ENCODE data around the gene TPBGL. TPM values are rescaled to one million over a fixed set of nuclear protein-coding genes. Genes with fewer than 3 reads are reported as not detected.
"Not testable (repeated sequence)": the region's sequence is repeated elsewhere in the genome, so short reads cannot be mapped to it uniquely, and the experiment has no call there.

Gene TPBGL
- total RNA-seq, 2 experiments from 2014 or later, result 0.18 to 0.20 TPM

DNA sequence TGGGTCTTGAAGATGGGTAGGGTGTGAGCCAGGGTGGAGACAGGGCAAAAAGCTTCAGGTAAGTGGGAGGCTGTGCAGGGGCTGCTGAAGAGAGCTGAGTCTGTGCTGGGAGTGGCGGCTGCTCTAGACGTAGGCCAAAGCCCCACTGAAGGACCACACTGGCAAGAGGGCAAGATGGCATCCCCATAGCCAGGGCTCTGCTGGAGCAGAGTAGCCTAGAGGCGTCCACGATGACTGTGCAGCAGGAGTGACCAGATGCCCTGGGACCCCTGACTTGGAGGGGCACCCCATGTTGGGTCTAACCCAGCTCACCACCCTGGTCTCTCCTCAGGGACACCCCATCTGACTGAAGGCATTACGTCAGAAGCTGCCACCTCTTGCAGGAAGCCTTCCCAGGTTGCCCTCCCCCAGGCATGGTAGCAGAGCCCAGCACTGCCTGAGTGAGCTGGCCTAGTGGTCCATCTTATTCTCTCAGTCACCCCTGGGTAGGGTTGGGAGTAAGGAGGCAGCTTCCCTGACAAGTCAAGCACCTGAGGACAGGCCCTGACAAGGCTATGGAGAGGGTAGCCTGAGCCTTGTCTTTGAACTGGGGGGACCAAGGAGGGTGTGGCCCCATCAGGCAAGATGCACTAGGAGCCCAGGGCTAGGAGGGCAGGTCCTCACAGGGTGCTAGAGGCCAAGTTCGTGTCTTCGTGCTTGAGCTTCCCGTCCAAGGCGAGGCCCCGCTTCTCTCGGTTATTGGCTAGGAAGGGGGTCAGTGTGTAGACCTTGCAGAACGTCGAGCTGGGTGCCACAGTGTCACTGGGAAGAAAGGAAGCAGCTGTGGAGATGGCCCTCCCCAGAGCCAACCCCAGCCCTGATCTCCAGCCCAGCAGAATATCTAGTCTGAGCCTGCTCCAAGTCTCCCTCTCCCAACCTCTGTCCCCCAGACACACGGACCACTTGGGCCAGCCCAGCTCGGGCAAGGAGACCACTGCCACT, 33.1 kb downstream of the TPBGL start:
- ATAC-seq (no peak), DNase-seq (no peak)
- TF ChIP-seq, protein P1, sequence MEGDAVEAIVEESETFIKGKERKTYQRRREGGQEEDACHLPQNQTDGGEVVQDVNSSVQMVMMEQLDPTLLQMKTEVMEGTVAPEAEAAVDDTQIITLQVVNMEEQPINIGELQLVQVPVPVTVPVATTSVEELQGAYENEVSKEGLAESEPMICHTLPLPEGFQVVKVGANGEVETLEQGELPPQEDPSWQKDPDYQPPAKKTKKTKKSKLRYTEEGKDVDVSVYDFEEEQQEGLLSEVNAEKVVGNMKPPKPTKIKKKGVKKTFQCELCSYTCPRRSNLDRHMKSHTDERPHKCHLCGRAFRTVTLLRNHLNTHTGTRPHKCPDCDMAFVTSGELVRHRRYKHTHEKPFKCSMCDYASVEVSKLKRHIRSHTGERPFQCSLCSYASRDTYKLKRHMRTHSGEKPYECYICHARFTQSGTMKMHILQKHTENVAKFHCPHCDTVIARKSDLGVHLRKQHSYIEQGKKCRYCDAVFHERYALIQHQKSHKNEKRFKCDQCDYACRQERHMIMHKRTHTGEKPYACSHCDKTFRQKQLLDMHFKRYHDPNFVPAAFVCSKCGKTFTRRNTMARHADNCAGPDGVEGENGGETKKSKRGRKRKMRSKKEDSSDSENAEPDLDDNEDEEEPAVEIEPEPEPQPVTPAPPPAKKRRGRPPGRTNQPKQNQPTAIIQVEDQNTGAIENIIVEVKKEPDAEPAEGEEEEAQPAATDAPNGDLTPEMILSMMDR (IDR thresholded peaks at IDR 0.05), result no peak
- H3K36me3 Mint-ChIP-seq (ENCODE audit: low read depth), result peaks cover 7% of the 10 kb centered on the region
- H3K27ac Mint-ChIP-seq, result peak overlapping the region; percentile 69
- H3K4me1 Mint-ChIP-seq (ENCODE audit: low read depth), result peaks cover 46% of the 10 kb centered on the region
- CTCF ChIA-PET, result interaction anchor here (1.5 to 13.4 kb wide), 6 partner anchors 16 to 131 kb away, joined by 4 to 442 read pairs (median 12); partner anchors contain the start of gene TPBGL
- intact Hi-C loops (cut with micrococcal nuclease), result loop anchor here (10.0 kb wide), 1 partner anchor 261 kb away; no protein-coding TSS in a partner anchor
- POLR2A ChIA-PET, result interaction anchor here (0.9 to 1.1 kb wide), 2 partner anchors 9 to 12 kb away, joined by 3 read pairs; no protein-coding TSS in a partner anchor
- H3K9me3 Mint-ChIP-seq, result no peaks in the 10 kb centered on the region
- no peak overlapping the region for H3K4me3 Mint-ChIP-seq
- H3K27me3 Mint-ChIP-seq, result no peaks in the 10 kb centered on the region

DNA sequence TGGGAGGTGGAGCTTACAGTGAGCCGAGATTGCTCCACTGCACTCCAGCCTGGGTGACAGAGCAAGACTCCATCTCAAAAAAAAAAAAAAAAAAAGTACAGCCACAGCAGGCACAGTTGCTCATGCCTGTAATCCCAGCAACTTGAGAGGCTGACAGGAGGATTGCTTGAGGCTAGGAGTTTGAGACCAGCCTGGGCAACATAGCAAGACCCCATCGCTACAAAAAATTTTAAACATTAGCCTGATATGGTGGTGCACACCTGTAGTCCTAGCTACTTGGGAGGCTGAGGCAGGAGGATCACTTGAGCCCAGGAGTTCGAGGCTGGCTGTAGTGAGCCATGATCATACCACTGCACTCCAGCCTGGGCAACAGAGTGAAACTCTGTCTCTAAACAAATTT, 34.1 kb downstream of the TPBGL start:
- ChIA-PET POLR2A (interaction anchor here (1.0 kb wide), 1 partner anchor 133 kb away, joined by 3 read pairs; no protein-coding TSS in a partner anchor), CTCF (interaction anchor here (1.2 to 13.4 kb wide), 7 partner anchors 10 to 176 kb away, joined by 3 to 442 read pairs (median 7); partner anchors contain the start of gene TPBGL)
- H3K4me3 Mint-ChIP-seq; H3K27me3 Mint-ChIP-seq; ATAC-seq; H3K36me3 Mint-ChIP-seq (ENCODE audit: low read depth); H3K9me3 Mint-ChIP-seq; DNase-seq; H3K27ac Mint-ChIP-seq: not testable (repeated sequence)
- intact Hi-C loops (cut with micrococcal nuclease), result loop anchor here (10.0 kb wide), 1 partner anchor 260 kb away; no protein-coding TSS in a partner anchor
- H3K4me1 Mint-ChIP-seq (ENCODE audit: low read depth), result peaks cover 50% of the 10 kb centered on the region

DNA sequence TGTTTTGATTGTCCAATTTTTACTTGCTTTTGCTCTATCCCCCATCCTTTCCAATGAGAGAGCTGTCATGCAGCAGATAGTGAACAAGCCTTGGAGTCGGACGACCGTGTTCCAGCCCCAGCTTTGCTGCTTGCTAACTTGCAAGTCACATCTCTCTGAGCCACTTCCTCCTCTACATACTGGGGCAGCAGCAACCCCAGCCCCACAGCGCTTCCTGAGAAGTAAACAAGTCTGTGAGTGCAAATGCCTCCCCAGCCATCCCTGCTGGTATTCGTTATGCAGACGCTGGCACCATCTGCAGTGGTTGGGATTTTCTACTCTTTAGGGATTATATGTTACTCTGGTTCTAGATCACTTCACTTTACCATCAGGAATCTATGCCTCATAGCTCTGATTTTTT, 35.0 kb downstream of the TPBGL start:
- Mint-ChIP-seq H3K36me3 (ENCODE audit: low read depth) (peaks cover 7% of the 10 kb centered on the region), H3K4me1 (ENCODE audit: low read depth) (peaks cover 53% of the 10 kb centered on the region), H3K27me3 (no peaks in the 10 kb centered on the region), H3K27ac (peak overlapping the region; percentile 96), H3K9me3 (no peaks in the 10 kb centered on the region), H3K4me3 (peak overlapping the region; percentile 38)
- POLR2A ChIA-PET, result interaction anchor here (0.7 to 1.5 kb wide), 6 partner anchors 34 to 134 kb away, joined by 3 to 6 read pairs (median 4); no protein-coding TSS in a partner anchor
- ATAC-seq (peak; percentile 82), DNase-seq (peak; percentile 76)
- intact Hi-C loops (cut with micrococcal nuclease), result loop anchor here (10.0 kb wide), 1 partner anchor 259 kb away; no protein-coding TSS in a partner anchor
- TF ChIP-seq, protein P1 (IDR thresholded peaks at IDR 0.05), result no peak
- CTCF ChIA-PET, result interaction anchor here (0.9 to 13.4 kb wide), 14 partner anchors 10 to 257 kb away, joined by 3 to 442 read pairs (median 7); partner anchors contain the start of genes ARRB1, RPS3 and TPBGL

DNA sequence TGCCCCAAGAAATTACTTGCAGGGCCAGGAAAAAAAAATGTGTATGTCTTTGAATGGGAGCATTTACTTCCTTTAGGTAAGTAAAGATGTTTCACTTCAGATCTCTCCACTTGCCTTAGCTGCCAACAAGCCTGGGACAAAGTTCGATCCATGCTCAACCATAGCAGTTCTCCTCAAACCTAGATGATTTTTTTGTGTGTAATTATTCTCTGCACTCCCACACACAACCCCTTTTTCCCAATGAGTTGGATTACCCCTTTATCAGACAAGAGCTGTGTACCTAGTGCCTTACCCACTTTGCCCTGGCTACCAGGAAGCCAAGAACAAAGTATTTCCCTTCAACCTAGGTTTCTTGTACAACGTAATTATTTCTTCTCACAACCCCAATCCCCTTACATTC, 35.6 kb downstream of the TPBGL start:
- ATAC-seq, result no peak
- Mint-ChIP-seq H3K27me3 (no peaks in the 10 kb centered on the region), H3K27ac (peak overlapping the region; percentile 96), H3K9me3 (no peaks in the 10 kb centered on the region), H3K4me3 (no peak overlapping the region), H3K4me1 (ENCODE audit: low read depth) (peaks cover 53% of the 10 kb centered on the region), H3K36me3 (ENCODE audit: low read depth) (peaks cover 7% of the 10 kb centered on the region)
- CTCF ChIA-PET, result interaction anchor here (0.7 to 13.4 kb wide), 14 partner anchors 11 to 256 kb away, joined by 3 to 442 read pairs (median 7); partner anchors contain the start of genes ARRB1, RPS3 and TPBGL
- peak; percentile 1 for DNase-seq
- POLR2A ChIA-PET, result interaction anchor here (0.8 to 1.5 kb wide), 6 partner anchors 64 to 184 kb away, joined by 3 to 5 read pairs (median 4); no protein-coding TSS in a partner anchor
- TF ChIP-seq, protein P1 (IDR thresholded peaks at IDR 0.05), result no peak
- intact Hi-C loops (cut with micrococcal nuclease), result loop anchor here (10.0 kb wide), 1 partner anchor 259 kb away; no protein-coding TSS in a partner anchor

DNA sequence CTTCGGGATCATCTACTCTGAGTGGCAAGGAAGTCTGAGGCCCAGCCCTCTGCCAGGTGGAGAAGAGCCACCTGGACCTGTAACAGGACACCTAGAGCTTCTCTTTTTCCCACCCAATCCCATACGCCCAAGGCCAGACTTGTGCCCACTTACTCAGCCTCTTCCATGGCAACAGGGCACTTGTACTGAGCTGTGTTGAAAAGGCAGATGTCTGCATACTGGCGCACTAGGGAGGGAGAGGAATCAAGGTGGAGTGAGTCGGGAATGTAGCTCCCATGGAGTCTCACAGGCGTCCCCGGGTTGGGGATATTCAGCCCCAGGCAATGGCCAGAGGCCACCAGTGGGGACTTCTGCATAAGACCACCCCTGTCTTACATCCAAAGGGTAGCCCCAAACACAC, 36.1 kb downstream of the TPBGL start:
- TF ChIP-seq, protein P1 (IDR thresholded peaks at IDR 0.05), result no peak
- POLR2A ChIA-PET, result interaction anchor here (0.8 to 1.5 kb wide), 5 partner anchors 76 to 184 kb away, joined by 3 to 5 read pairs (median 4); no protein-coding TSS in a partner anchor
- CTCF ChIA-PET, result interaction anchor here (0.7 to 13.4 kb wide), 11 partner anchors 12 to 256 kb away, joined by 3 to 442 read pairs (median 9); partner anchors contain the start of genes ARRB1 and TPBGL
- intact Hi-C loops (cut with micrococcal nuclease), result loop anchor here (10.0 kb wide), 1 partner anchor 258 kb away; no protein-coding TSS in a partner anchor
- H3K36me3 Mint-ChIP-seq (ENCODE audit: low read depth), result peaks cover 7% of the 10 kb centered on the region
- H3K27ac Mint-ChIP-seq, result peak overlapping the region; percentile 96
- peak; percentile 1 for DNase-seq
- peaks cover 49% of the 10 kb centered on the region for H3K4me1 Mint-ChIP-seq (ENCODE audit: low read depth)
- H3K9me3 Mint-ChIP-seq, result no peaks in the 10 kb centered on the region
- ATAC-seq, result no peak
- no peak overlapping the region for H3K4me3 Mint-ChIP-seq
- H3K27me3 Mint-ChIP-seq, result no peaks in the 10 kb centered on the region

Data from activated CD8-positive, alpha-beta T cell treated with anti-CD3 and anti-CD28 coated beads for 36 hours (primary cell).